K562 (cell line): ENCODE data around the gene ZNF556. TPM values are rescaled to one million over a fixed set of nuclear protein-coding genes. Genes with fewer than 3 reads are reported as not detected.

ENCODE experiments used
- ATF4 ChIP-seq: fragments of 450-650 bp; formaldehyde crosslinking; IDR thresholded peaks from 2 replicates; pipeline ENCODE4 v1.4.0; 2022; ENCODE audit warnings: mild to moderate bottlenecking, moderate library complexity
- CCAR2 ChIP-seq: fragments of 200-400 bp; formaldehyde crosslinking; IDR thresholded peaks from 2 replicates; pipeline ENCODE4 v1.6.1; 2017; ENCODE audit warnings: mild to moderate bottlenecking, low read depth, low read length
- CHD2 ChIP-seq: IDR thresholded peaks from 2 replicates; pipeline ENCODE4 v1.6.1; 2011; ENCODE audit warnings: low read depth, low read length
- DEAF1 ChIP-seq: fragments of 450-650 bp; formaldehyde crosslinking; IDR thresholded peaks from 2 replicates; pipeline ENCODE4 v1.4.0; 2020; ENCODE audit warnings: mild to moderate bottlenecking, moderate library complexity
- EHMT2 ChIP-seq: fragments of 450-650 bp; IDR thresholded peaks from 2 replicates; pipeline ENCODE4 v1.6.1; 2018; ENCODE audit warnings: antibody characterized with exemption
- ETV6 ChIP-seq, 3 experiments: fragments of 150-350 bp in 1 of 3; sonication (generic) in 1 of 3; formaldehyde crosslinking in 1 of 3; IDR thresholded peaks; 2 replicates each; pipeline versions ENCODE4 v1.6.1 to v1.8.0; 2014 to 2022; ENCODE audit warnings: borderline replicate concordance in 2 of 3, low read depth in 2 of 3, antibody characterized with exemption in 1 of 3, low read length in 1 of 3, mild to moderate bottlenecking in 1 of 3, missing genetic modification reagents in 1 of 3
- GTF3C2 ChIP-seq: IDR thresholded peaks from 3 replicates; pipeline ENCODE4 v1.6.1; 2011; ENCODE audit warnings: borderline replicate concordance, mild to moderate bottlenecking, moderate library complexity; ENCODE audit not compliant: insufficient read length; ENCODE audit errors: extremely low read depth
- KAT7 ChIP-seq: sonication (generic); formaldehyde crosslinking; IDR thresholded peaks from 2 replicates; pipeline ENCODE4 v1.8.0; 2022; ENCODE audit warnings: missing genetic modification reagents, mild to moderate bottlenecking, borderline replicate concordance
- KLF10 ChIP-seq: fragments of 250-450 bp; sonication (Bioruptor Pico); IDR thresholded peaks from 2 replicates; pipeline ENCODE4 v1.6.1; 2021; ENCODE audit warnings: matching md5 sums
- KLF6 ChIP-seq: fragments of 250-450 bp; sonication (Bioruptor Pico); IDR thresholded peaks from 2 replicates; pipeline ENCODE4 v1.4.0; 2020; ENCODE audit warnings: mild to moderate bottlenecking, moderate library complexity, borderline replicate concordance
- MAFK ChIP-seq: IDR thresholded peaks from 2 replicates; pipeline ENCODE4 v1.6.1; 2011; ENCODE audit warnings: low read length, improper control_type of control experiment
- NR0B1 ChIP-seq: fragments of 450-650 bp; IDR thresholded peaks from one replicate; pipeline ENCODE4 v1.6.1; 2018; ENCODE audit warnings: mild to moderate bottlenecking, moderate library complexity; ENCODE audit not compliant: partially characterized antibody
- RFX5 ChIP-seq: IDR thresholded peaks from 2 replicates; pipeline ENCODE4 v1.6.1; 2011; ENCODE audit warnings: low read depth, mild to moderate bottlenecking, improper control_type of control experiment, low read length
- SREBF1 ChIP-seq: fragments of 150-350 bp; IDR thresholded peaks from 2 replicates; pipeline ENCODE4 v1.6.1; 2014; ENCODE audit warnings: antibody characterized with exemption, low read depth, low read length, borderline replicate concordance
- ZBTB34 ChIP-seq: fragments of 250-450 bp; sonication (Bioruptor Pico); IDR thresholded peaks from 2 replicates; pipeline ENCODE4 v1.8.0; 2021; ENCODE audit warnings: mild to moderate bottlenecking, moderate library complexity
- ZNF512 ChIP-seq: IDR thresholded peaks from 2 replicates; pipeline ENCODE4 v1.6.1; 2016; ENCODE audit warnings: missing genetic modification characterization, missing compliant biosample characterization
- ZNF778 ChIP-seq: fragments of 450-650 bp; formaldehyde crosslinking; IDR thresholded peaks from 2 replicates; pipeline ENCODE4 v1.4.0; 2020; ENCODE audit warnings: mild to moderate bottlenecking, moderate library complexity
- polyA plus RNA-seq, 8 experiments: library from polyadenylated mRNA; depleted of rRNA in 4 of 8; stranded (reverse) in 5 of 8; unstranded in 3 of 8; fragments of >200 nt; fragmentation: Nextera tagmentation in 2 of 8; fragmentation: Illumina TruSeq in 1 of 8; extraction: Ambion mirVana in 2 of 8; extraction: Trizol in 1 of 8; gene quantifications; 2 replicates each; pipeline versions ENCODE4 v1.2.1 to v1.2.3, GENCODE V29; 2011 to 2014; ENCODE audit warnings: inconsistent platforms in 1 of 8, missing spikeins in 1 of 8
- total RNA-seq, 7 experiments: library from RNA; depleted of rRNA in 6 of 7; stranded (reverse); fragments of >200 nt in 6 of 7; fragmentation: Illumina TruSeq in 2 of 7; extraction: Trizol in 2 of 7; gene quantifications; 2 replicates each; pipeline versions ENCODE4 v1.2.1 to v1.2.3, GENCODE V29; 2011 to 2021; ENCODE audit warnings: low replicate concordance in 1 of 7

The ZNF556 gene
- total and polyA plus RNA-seq, 9 of the 15 experiments (the other 6 are each of a cell fraction or from before 2014, with no cell fraction given): 0.01 to 0.36 (median 0.10) TPM; not detected in 1

- TF ChIP-seq ETV6 (IDR thresholded peaks at IDR 0.05; ENCODE audit: borderline replicate concordance in 1 of 2, low read depth in 2 of 2, low read length in 1 of 2) (no peak), ETV6 (CRISPR knock-in tag; IDR thresholded peaks at IDR 0.05; ENCODE audit: borderline replicate concordance) (no peak), ZNF512 (no peak), KLF10 (CRISPR knock-in tag) (no peak), KLF6 (CRISPR knock-in tag) (no peak; the same call in 1 of the 2 replicates), CCAR2 (no peak), SREBF1 (peak; percentile 75; the same call in 1 of the 2 replicates), CHD2 (no peak), ZBTB34 (CRISPR knock-in tag) (no peak), RFX5 (no peak), DEAF1 (CRISPR knock-in tag) (no peak), MAFK (no peak), ZNF778 (CRISPR knock-in tag) (no peak), NR0B1 (no peak), ATF4 (CRISPR knock-in tag) (0 out of 2 replicates have a peak, but pooled peaks have one; percentile 15), EHMT2 (no peak), KAT7 (CRISPR knock-in tag) (no peak; the same call in 1 of the 2 replicates), GTF3C2 (no peak)
Observed at GRCh38 chr19:2819540-2820111, 47.5 kb upstream of the ZNF556 start, which contains the start of gene ZNF554 (continued).
